DMS79 treated with DMSO at 0.1 percent for 48 hours (cell line): ENCODE measurements around the gene PCDHA1.
"Not testable (repeated sequence)": the region's sequence is repeated elsewhere in the genome, so short reads cannot be mapped to it uniquely, and the experiment has no call there.

ENCODE experiments used
- DNase-seq: peaks from one replicate; lab custom pipeline; 2025; lab: John Stamatoyannopoulos, UW

Gene PCDHA1

DNA sequence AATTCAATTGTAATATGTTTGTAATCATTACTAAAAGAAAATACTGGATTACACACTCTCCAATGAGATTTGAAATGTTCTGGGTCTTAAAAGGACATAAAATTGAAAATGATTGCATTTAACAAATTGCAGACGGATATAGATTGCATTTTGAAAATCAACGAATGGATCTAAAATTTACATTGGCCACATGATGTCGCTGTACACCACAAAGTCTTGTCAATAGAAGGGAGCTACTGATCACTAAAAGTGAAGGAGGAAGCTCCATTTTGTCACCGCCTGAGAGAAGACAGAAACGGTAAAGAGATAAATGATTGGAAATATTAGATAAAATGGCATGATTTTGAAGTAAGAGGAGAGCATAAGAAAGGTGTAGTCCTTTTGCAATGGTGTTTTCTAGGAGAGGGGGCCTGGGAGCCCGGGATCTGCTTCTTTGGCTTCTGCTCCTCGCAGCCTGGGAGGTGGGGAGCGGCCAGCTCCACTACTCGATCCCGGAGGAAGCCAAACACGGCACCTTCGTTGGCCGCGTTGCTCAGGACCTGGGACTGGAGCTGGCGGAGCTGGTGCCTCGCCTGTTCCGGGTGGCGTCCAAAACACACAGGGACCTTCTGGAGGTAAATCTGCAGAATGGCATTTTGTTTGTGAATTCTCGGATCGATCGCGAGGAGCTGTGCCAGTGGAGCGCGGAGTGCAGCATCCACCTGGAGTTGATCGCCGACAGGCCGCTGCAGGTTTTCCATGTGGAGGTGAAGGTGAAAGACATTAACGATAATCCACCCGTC is at the start of gene PCDHA1:
TSS of gene PCDHA1 (plus strand) at position 236 of the 782 bp plus-strand sequence.
- no peak for DNase-seq

DNA sequence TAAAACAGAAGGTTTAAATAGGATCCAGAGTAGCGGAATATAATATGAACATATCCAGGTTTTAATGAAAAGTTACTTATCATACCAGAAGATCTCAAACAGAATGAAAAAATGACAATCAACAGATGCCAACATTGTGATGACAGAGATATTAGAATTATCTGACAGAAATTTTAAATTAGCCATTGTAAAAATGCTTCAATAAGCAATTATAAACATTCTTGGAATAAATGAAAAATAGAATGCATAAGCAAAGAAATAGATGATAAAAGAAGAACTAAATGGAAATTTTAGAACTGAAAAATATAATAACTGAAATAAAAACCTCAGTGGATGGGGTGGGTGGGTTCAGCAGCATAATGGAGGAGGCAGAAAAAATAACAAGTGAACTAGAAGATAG is 48.5 kb upstream of the PCDHA1 start:
- DNase-seq = no peak

DNA sequence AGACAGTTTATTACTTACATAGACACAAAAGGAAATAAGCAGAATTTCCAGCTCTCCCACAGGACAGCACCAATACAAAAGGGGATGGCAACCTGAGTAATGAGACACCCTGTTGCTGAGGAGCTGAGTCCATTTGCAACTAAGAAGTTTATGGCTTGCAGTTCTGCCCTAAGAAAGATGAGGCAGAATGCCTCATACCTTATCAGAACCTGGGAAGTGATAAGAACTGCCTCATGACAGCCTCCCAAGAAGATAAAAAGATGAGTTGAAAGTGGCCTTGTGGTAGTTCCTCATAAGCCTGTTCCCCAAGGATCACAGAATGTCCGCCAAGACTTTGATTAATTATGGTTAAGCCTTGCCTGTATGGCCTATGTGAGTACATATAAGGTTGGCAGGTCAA is 44.0 kb upstream of the PCDHA1 start:
- DNase-seq = no peak

DNA sequence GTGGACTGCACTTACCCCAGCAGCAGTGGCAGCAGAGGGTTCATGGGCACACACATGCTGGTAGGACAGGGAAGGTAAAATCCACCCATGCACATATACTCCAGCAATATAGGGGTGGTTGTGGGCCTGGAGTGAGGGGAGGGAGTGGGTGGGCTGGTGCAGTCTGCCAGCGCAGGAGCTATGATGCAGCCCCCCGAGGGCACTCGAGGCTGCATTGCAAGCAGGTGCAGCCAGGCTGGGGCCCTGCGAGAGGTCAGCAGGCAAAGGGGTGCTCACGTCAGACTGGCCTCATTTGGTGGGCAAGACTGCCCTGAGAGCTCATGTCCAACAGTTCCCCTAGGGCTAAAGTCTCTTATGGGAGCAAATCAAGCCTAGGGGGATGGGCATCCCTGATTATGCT is 32.4 kb upstream of the PCDHA1 start:
- no peak for DNase-seq

DNA sequence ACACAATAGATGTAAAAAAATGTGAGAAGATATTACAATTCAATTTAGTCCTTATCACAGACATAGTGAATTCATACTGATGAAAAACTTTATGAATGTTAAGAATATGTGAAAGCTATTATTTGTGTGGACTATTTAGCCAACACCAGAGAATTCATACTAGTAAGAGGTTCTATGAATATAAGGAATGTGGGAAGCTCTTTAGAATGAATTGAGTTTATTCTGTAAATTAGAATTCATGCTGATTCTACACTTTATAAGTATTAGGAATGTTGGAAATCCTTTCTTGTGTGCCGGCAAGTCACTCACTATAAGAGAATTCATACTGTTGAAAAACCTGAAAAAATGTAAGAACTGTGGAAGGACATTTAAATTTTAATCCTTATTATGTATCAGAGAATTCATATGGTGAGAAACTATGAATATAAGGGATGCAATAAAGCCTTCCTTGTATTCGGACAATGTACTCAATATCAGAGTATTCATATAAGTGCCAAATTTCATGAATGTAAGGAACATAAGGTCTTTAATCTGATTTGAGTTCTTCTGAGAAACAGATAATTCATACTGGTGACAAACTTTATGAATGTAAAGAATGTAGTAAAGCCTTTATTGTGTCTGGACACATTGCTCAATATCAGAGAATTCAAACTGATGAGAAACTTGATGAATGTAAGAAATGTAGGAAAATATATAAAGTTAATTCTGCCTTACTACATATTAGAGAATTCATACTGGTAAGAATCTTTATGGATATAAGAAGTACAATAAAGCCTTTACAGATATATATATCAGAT is 21.6 kb upstream of the PCDHA1 start:
- no peak for DNase-seq

DNA sequence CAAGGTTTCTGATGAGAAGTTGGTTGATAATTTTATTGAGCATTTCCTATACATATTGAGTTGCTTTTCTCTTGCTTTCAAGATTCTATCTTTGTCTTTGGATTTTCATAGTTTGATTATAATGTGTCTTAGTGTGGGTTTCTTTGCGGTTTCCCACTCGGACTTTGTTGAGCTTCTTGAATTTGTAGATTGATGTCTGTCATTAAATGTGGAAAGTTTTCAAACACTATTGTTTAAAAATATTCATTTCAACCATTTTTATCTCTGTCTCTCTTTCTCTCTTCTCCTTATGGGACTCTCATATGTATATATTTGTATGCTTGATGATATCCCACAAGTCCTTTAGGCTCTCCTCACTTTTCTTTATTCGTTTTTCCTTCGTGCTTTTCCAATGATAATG is 18.5 kb upstream of the PCDHA1 start:
- DNase-seq = no peak

DNA sequence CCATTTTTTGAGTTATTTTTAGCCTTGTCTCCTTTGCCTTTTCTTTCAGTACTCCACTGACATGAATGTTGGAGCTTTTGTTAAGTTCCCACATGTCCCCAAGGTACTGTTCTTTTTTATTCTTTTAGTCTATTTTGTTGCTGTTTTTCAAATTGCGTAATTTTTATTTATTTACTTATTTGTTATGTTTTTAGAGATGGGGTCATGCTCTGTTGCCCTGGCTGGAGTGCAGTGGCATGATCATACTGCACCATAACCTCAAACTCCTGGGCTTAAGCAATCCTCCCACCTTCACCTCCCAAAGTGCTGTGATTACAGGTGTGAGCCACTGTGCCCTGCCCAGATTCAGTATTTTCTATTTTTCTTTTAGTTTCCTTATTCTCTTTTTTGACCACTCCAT is 5.4 kb upstream of the PCDHA1 start:
- DNase-seq = no peak

DNA sequence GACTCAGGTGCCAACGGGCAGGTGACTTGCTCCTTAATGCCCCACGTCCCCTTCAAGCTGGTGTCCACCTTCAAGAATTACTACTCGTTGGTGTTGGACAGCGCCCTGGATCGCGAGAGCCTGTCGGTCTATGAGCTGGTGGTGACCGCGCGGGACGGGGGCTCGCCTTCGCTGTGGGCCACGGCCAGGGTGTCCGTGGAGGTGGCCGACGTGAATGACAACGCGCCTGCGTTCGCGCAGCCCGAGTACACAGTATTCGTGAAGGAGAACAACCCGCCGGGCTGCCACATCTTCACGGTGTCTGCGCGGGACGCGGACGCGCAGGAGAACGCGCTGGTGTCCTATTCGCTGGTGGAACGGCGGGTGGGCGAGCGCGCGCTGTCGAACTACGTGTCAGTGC is 1.5 kb downstream of the PCDHA1 start:
- DNase-seq = not testable (repeated sequence)

DNA sequence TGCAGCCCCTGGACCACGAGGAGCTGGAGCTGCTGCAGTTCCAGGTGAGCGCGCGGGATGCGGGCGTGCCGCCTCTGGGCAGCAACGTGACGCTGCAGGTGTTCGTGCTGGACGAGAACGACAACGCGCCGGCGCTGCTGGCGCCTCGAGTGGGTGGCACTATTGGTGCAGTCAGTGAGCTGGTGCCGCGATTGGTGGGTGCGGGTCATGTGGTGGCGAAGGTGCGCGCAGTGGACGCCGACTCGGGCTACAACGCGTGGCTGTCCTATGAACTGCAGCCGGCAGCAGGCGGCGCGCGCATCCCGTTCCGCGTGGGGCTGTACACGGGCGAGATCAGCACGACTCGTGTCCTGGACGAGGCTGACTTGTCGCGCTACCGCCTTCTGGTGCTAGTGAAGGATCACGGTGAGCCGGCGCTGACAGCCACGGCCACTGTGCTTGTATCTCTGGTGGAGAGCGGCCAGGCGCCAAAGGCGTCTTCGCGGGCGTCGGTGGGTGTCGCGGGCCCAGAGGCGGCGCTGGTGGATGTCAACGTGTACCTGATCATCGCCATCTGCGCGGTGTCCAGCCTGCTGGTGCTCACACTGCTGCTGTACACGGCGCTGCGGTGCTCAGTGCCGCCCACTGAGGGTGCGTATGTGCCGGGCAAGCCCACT is 2.0 kb downstream of the PCDHA1 start:
- not testable (repeated sequence) for DNase-seq

DNA sequence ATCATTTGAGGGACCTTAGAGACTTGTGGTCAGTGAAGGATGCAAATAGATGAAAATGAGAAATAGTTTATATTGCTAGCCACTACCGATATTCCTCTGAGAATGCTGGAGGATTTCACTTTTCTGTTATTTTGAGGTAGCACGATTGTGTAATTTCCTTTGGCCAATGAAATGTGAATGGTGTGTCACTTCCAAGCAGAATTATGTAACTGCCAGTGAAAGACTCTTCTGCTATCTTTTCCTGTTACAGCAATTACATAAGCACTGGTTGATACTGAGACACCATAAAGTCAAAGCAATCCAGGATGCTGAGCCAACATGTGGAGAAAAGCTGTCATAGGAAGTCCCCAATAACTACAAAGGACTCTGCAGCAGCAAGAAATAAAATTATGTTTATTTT is 5.1 kb downstream of the PCDHA1 start:
- DNase-seq = no peak

DNA sequence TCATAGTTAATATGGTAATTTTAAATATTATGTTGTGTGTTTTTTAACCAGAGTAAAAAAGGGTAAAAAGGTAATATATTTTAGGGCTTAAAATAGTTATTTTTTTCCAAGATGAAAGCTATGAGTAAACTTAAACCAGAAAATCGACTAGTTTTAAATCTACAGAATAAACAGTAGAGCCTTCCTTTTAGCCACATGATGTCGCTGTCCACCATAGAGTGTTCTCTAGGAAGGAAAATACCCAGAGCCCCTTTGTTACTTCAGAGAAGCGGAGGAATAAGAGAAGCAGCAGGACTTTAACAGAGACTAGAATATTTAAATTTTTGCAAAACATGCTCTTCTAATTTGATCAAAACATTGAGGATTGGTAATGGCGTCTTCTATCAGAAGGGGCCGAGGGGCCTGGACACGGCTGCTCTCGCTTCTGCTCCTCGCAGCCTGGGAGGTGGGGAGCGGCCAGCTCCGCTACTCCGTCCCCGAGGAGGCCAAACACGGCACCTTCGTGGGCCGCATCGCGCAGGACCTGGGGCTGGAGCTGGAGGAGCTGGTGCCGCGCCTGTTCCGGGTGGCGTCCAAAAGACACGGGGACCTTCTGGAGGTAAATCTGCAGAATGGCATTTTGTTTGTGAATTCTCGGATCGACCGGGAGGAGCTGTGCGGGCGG is 8.8 kb downstream of the PCDHA1 start, which contains the start of gene PCDHA2:
TSS of gene PCDHA2 (plus strand) at position 258 of the 664 bp plus-strand sequence.
- no peak for DNase-seq

DNA sequence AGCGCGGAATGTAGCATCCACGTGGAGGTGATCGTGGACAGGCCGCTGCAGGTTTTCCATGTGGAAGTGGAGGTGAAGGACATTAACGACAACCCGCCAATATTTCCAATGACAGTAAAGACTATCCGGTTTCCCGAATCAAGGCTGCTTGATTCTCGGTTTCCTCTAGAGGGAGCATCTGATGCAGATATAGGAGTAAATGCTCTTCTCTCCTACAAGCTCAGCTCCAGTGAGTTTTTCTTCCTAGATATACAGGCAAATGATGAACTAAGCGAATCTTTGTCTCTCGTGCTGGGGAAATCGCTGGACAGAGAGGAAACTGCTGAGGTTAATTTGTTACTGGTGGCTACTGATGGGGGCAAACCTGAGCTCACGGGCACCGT is 9.3 kb downstream of the PCDHA1 start:
- DNase-seq = no peak

DNA sequence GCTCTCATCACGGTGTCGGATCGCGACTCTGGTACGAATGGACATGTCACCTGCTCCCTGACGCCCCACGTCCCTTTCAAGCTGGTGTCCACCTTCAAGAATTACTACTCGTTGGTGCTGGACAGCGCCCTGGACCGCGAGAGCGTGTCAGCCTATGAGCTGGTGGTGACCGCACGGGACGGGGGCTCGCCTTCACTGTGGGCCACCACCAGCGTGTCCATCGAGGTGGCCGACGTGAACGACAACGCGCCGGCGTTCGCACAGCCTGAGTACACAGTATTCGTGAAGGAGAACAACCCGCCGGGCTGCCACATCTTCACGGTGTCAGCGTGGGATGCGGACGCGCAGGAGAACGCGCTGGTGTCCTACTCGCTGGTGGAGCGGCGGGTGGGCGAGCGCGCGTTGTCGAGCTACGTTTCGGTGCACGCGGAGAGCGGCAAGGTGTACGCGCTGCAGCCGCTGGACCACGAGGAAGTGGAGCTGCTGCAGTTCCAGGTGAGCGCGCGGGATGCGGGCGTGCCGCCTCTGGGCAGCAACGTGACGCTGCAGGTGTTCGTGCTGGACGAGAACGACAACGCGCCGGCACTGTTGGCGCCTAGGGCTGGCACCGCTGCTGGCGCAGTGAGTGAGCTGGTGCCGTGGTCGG is 10.3 kb downstream of the PCDHA1 start:
- not testable (repeated sequence) for DNase-seq

DNA sequence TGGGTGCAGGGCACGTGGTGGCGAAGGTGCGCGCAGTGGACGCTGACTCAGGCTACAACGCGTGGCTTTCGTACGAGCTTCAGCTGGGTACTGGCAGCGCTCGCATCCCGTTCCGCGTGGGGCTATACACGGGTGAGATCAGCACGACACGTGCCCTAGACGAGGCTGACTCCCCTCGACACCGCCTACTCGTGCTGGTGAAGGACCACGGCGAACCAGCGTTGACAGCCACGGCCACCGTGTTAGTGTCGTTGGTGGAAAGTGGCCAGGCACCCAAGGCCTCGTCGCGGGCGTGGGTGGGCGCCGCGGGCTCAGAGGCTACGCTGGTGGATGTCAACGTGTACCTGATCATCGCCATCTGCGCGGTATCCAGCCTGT is 10.8 kb downstream of the PCDHA1 start:
- DNase-seq = no peak

DNA sequence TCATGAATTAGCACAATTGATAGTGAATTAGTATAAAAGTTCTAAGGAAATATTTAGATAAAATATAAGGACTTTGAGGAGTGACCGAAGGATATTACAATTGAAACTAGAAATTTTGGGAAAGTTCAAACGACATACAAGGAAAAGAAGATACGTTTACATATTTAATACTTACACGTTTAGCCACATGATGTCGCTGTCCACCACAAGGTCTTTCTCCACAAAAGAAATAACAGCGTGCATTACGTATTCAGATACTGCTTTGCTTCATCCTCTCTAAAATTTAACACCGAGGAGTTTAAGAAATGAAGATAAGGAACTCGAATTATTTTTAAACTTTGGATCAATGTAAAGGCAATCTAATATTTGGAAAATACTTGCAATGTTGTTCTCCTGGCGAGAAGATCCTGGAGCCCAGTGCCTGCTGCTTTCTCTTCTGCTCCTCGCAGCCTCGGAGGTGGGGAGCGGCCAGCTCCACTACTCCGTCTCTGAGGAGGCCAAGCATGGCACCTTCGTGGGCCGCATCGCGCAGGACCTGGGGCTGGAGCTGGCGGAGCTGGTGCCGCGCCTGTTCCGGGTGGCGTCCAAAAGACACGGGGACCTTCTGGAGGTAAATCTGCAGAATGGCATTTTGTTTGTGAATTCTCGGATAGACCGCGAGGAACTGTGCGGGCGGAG is 15.0 kb downstream of the PCDHA1 start, which contains the start of gene PCDHA3:
TSS of gene PCDHA3 (plus strand) at position 242 of the 678 bp plus-strand sequence.
- DNase-seq = no peak

DNA sequence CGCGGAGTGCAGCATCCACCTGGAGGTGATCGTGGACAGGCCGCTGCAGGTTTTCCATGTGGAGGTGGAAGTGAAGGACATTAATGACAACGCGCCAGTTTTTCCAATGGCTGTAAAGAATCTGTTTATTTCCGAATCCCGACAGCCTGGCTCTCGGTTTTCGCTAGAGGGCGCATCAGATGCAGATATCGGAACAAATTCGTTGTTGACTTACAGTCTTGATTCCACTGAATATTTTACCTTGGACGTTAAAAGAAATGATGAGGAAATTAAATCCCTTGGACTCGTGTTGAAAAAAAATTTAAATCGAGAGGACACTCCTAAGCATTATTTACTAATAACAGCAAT is 15.5 kb downstream of the PCDHA1 start:
- no peak for DNase-seq

DNA sequence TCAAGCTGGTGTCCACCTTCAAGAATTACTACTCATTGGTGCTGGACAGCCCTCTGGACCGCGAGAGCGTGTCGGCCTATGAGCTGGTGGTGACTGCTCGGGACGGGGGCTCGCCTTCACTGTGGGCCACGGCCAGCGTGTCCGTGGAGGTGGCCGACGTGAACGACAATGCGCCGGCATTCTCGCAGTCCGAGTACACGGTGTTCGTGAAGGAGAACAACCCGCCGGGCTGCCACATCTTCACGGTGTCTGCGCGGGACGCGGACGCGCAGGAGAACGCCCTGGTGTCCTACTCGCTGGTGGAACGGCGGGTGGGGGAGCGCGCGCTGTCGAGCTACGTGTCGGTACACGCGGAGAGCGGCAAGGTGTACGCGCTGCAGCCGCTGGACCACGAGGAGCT is 16.4 kb downstream of the PCDHA1 start:
- not testable (repeated sequence) for DNase-seq

DNA sequence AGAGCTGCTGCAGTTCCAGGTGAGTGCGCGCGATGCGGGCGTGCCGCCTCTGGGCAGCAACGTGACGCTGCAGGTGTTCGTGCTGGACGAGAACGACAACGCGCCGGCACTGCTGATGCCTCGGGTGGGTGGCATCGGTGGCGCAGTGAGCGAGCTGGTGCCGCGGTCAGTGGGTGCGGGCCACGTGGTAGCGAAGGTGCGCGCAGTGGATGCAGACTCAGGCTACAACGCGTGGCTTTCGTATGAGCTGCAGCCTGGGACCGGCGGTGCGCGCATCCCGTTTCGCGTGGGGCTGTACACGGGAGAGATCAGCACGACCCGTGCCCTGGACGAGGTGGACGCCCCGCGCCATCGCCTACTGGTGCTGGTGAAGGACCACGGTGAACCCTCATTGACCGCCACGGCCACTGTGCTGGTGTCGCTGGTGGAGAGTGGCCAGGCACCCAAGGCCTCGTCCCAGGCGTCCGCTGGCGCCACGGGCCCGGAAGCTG is 16.9 kb downstream of the PCDHA1 start:
- no peak for DNase-seq

DNA sequence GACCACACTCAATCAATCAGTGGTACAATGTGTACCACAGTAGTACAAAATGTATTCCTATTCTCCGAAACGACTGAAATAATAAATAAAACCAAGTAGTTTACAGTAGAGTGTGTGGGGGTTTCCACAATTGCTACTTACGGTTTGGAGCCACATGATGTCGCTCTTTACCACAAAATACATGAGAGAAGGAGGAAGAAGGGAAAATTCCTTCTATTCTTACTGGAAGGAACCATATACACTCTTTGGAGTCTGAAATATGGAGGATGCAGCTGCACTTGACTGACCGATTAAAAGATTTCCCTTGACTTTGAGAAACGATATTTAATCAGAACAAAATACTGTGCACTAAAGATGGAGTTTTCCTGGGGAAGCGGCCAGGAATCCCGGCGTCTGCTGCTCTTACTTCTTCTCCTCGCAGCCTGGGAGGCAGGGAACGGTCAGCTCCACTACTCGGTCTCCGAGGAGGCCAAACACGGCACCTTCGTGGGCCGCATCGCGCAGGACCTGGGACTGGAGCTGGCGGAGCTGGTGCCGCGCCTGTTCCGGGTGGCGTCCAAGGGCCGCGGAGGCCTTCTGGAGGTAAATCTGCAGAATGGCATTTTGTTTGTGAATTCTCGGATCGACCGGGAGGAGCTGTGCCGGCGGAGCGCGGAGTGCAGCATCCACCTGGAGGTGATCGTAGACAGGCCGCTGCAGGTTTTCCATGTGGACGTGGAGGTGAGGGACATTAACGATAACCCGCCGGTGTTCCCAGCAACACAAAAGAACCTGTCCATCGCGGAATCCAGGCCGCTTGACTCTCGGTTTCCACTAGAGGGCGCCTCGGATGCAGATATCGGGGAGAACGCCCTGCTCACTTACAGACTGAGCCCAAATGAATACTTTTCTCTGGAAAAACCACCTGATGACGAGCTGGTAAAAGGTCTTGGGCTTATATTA is 21.2 kb downstream of the PCDHA1 start, which contains the start of gene PCDHA4:
TSS of gene PCDHA4 (plus strand) at position 235 of the 942 bp plus-strand sequence.
- DNase-seq = no peak
